Epithelial cell of esophagus (primary cell): ENCODE measurements around the gene SLC9B2.
A peak's percentile ranks its signal among the peaks of the same experiment; 100 is the strongest.

Experiments used
- DNase-seq: peaks from one replicate; pipeline ENCODE4 v3.0.0; 2010; ENCODE audit warnings: low read depth
- H3K4me3 ChIP-seq: 2 replicates; pipeline ENCODE4 v1.5.1; 2011; ENCODE audit warnings: mild to moderate bottlenecking, low read length, control low read depth
- CTCF ChIP-seq: IDR thresholded peaks from 2 replicates; pipeline ENCODE4 v1.5.1; 2011; ENCODE audit warnings: low read depth, mild to moderate bottlenecking, low read length, control low read depth, inconsistent platforms; ENCODE audit not compliant: insufficient read depth; ENCODE audit errors: missing control alignments

SLC9B2 gene

GRCh38 chr4:103105558-103106356, 29.2 kb upstream of the SLC9B2 start:
- TF ChIP-seq CTCF, result no peak
- no peak for DNase-seq
- H3K4me3 ChIP-seq, result no peak overlapping the region

- no peak overlapping the region for H3K4me3 ChIP-seq
- no peak for TF ChIP-seq CTCF
Observed at GRCh38 chr4:103104886-103105285, 28.3 kb upstream of the SLC9B2 start.

GRCh38 chr4:103100691-103101090, 24.1 kb upstream of the SLC9B2 start:
- DNase-seq, result no peak
- H3K4me3 ChIP-seq, result no peak overlapping the region
- no peak for TF ChIP-seq CTCF

More at GRCh38 chr4:103104886-103105285, 28.3 kb upstream of the SLC9B2 start:
- no peak for DNase-seq

- DNase-seq, result peak; percentile 95
- peak within 1 kb of the TSS; percentile 67 for H3K4me3 ChIP-seq
- peak; percentile 65 for TF ChIP-seq CTCF
Observed at GRCh38 chr4:103099691-103100392, 23.3 kb upstream of the SLC9B2 start, which contains the start of gene BDH2. BDH2 (minus strand) TSS chr4:103099834; CDS start chr4:103096254, 3,580 bp downstream.

GRCh38 chr4:103098756-103099440, 22.3 kb upstream of the SLC9B2 start:
- TF ChIP-seq CTCF, result no peak
- H3K4me3 ChIP-seq, result peak overlapping the region; percentile 67
- no peak for DNase-seq

- no peak for DNase-seq
- H3K4me3 ChIP-seq, result no peak overlapping the region
- no peak for TF ChIP-seq CTCF
Observed at GRCh38 chr4:103098341-103098740, 21.8 kb upstream of the SLC9B2 start.
